CD14-positive monocyte (primary cell): ENCODE data around the gene CELF2. TPM values are rescaled to one million over a fixed set of nuclear protein-coding genes. Genes with fewer than 3 reads are reported as not detected.

Experiments used
- DNase-seq, 3 donors: peaks; one replicate each; pipeline ENCODE4 v3.0.0-alpha.2; 2011 to 2022
- H2AFZ ChIP-seq: 2 replicates; pipeline ENCODE4 v1.6.0; 2012; ENCODE audit warnings: mild to moderate bottlenecking, low read depth, low read length, inconsistent platforms; ENCODE audit not compliant: insufficient read depth, poor library complexity, severe bottlenecking
- H3K27ac ChIP-seq, 2 donors: 1 replicate in 1 of 2; 2 replicates in 1 of 2; pipeline ENCODE4 v1.5.1; 2012 to 2013; ENCODE audit warnings: low read length in 2 of 2, control low read depth in 1 of 2, inconsistent platforms in 1 of 2, low read depth in 1 of 2, mild to moderate bottlenecking in 1 of 2
- H3K27me3 ChIP-seq, 2 donors: one replicate each; pipeline versions ENCODE4 v1.6.0 to v1.6.1; 2011 to 2013; ENCODE audit warnings: low read length in 2 of 2; ENCODE audit not compliant: control insufficient read depth in 2 of 2, insufficient read depth in 2 of 2
- H3K36me3 ChIP-seq, 2 donors: replicated peaks in 1 of 2; 1 replicate in 1 of 2; 2 replicates in 1 of 2; pipeline versions ENCODE4 v1.5.1 to v1.6.1; 2012 to 2013; ENCODE audit warnings: low read length in 2 of 2, control low read depth in 1 of 2, inconsistent platforms in 1 of 2, mild to moderate bottlenecking in 1 of 2; ENCODE audit not compliant: insufficient read depth in 2 of 2, control insufficient read depth in 1 of 2
- H3K4me1 ChIP-seq, 2 donors: 1 replicate in 1 of 2; 2 replicates in 1 of 2; pipeline versions ENCODE4 v1.5.1 to v1.6.1; 2012 to 2013; ENCODE audit warnings: low read length in 2 of 2, control low read depth in 1 of 2, inconsistent platforms in 1 of 2, mild to moderate bottlenecking in 1 of 2, moderate library complexity in 1 of 2; ENCODE audit not compliant: insufficient read depth in 2 of 2, control insufficient read depth in 1 of 2
- H3K4me2 ChIP-seq: replicated peaks from 2 replicates; pipeline ENCODE3; 2012; ENCODE audit warnings: low read length, moderate library complexity, mild to moderate bottlenecking; ENCODE audit not compliant: poor library complexity, severe bottlenecking; ENCODE audit errors: extremely low read depth
- H3K4me3 ChIP-seq, 3 experiments: fragments of 200-600 bp in 1 of 3; sonication (generic) in 1 of 3; replicated peaks in 1 of 3; 1 replicate in 2 of 3; 2 replicates in 1 of 3; pipeline ENCODE4 v1.5.1; 2011 to 2013; ENCODE audit warnings: low read length in 3 of 3, mild to moderate bottlenecking in 3 of 3, control low read depth in 2 of 3, low read depth in 2 of 3, inconsistent platforms in 1 of 3, moderate library complexity in 1 of 3
- H3K79me2 ChIP-seq: 2 replicates; pipeline ENCODE4 v1.6.0; 2012; ENCODE audit warnings: mild to moderate bottlenecking, control low read depth, inconsistent platforms, low read length, moderate library complexity; ENCODE audit not compliant: insufficient read depth
- H3K9ac ChIP-seq: 2 replicates; pipeline ENCODE4 v1.6.0; 2017; ENCODE audit warnings: low read length, mild to moderate bottlenecking; ENCODE audit not compliant: insufficient read depth, poor library complexity, severe bottlenecking
- H3K9me3 ChIP-seq, 2 donors: replicated peaks in 1 of 2; 1 replicate in 1 of 2; 2 replicates in 1 of 2; pipeline versions ENCODE4 v1.5.1 to v1.6.1; 2012 to 2013; ENCODE audit warnings: low read length in 2 of 2, control low read depth in 1 of 2; ENCODE audit not compliant: control insufficient read depth in 1 of 2, insufficient read depth in 1 of 2
- H4K20me1 ChIP-seq: 2 replicates; pipeline ENCODE4 v1.6.0; 2012; ENCODE audit warnings: mild to moderate bottlenecking, low read length, control low read depth, moderate library complexity; ENCODE audit not compliant: insufficient read depth
- H3K27ac Mint-ChIP-seq, 7 donors: one replicate each; pipeline ENCODE4 v1.8.0; 2020; ENCODE audit warnings: mild to moderate bottlenecking in 7 of 7, mixed read lengths in 7 of 7, moderate library complexity in 6 of 7, inconsistent platforms in 2 of 7
- H3K27me3 Mint-ChIP-seq, 3 donors: one replicate each; pipeline ENCODE4 v1.8.0; 2021 to 2022; ENCODE audit warnings: low read depth in 3 of 3, mild to moderate bottlenecking in 3 of 3, mixed read lengths in 3 of 3, moderate library complexity in 3 of 3, inconsistent platforms in 1 of 3
- H3K36me3 Mint-ChIP-seq, 2 donors: one replicate each; pipeline ENCODE4 v1.8.0; 2020; ENCODE audit warnings: mixed read lengths in 2 of 2, inconsistent platforms in 1 of 2, mild to moderate bottlenecking in 1 of 2
- H3K4me1 Mint-ChIP-seq: one replicate; pipeline ENCODE4 v1.8.0; 2020; ENCODE audit warnings: mild to moderate bottlenecking, mixed read lengths
- H3K4me3 Mint-ChIP-seq, 2 donors: one replicate each; pipeline ENCODE4 v1.8.0; 2020; ENCODE audit warnings: mild to moderate bottlenecking in 2 of 2, mixed read lengths in 2 of 2, moderate library complexity in 1 of 2
- H3K9me3 Mint-ChIP-seq, 7 donors: one replicate each; pipeline ENCODE4 v1.8.0; 2020 to 2022; ENCODE audit warnings: mixed read lengths in 7 of 7, mild to moderate bottlenecking in 6 of 7, moderate library complexity in 6 of 7, inconsistent platforms in 2 of 7
- CTCF ChIP-seq: fragments of 200-600 bp; IDR thresholded peaks from one replicate; pipeline ENCODE4 v1.8.0; 2022; ENCODE audit warnings: antibody characterized with exemption, mild to moderate bottlenecking
- WGBS: methylation state at CpG from one replicate; pipeline ENCODE4 v1.1.5; 2013; ENCODE audit warnings: missing lambda C conversion rate; ENCODE audit not compliant: insufficient coverage; 5-methylcytosine and 5-hydroxymethylcytosine counted together
- intact Hi-C, 2 donors: fragments of 100-400 bp; cut with micrococcal nuclease; formaldehyde crosslinking; loops; one replicate each; pipeline versions ENCODE4 v1.15.0 to v1.15.1; 2023
- polyA plus RNA-seq, 3 donors: library from polyadenylated mRNA; depleted of rRNA in 1 of 3; unstranded in 2 of 3; stranded (reverse) in 1 of 3; fragments of 300-500 nt in 2 of 3; fragments of >200 nt in 1 of 3; fragmentation: Illumina TruSeq in 2 of 3; gene quantifications; 1 replicate in 2 of 3; 2 replicates in 1 of 3; pipeline ENCODE4 v1.2.3, GENCODE V29; 2012 to 2021

Gene CELF2
- polyA plus RNA-seq, 3 donors = 53.5 to 93.3 (median 80.5) TPM

- H3K4me3 ChIP-seq = no peak overlapping the region
- H3K36me3 Mint-ChIP-seq = no peaks in the 10 kb centered on the region
- H3K27me3 ChIP-seq = no peaks in the 10 kb centered on the region
- no peaks in the 10 kb centered on the region for H3K36me3 ChIP-seq
- DNase-seq = no peak
- 98% methylated on average over 8 of the region's 9 CpGs for WGBS
- no peak for TF ChIP-seq CTCF
- H3K9me3 Mint-ChIP-seq = peaks cover 0 to 4% (median 0%) of the 10 kb centered on the region in 7 donors
- no peak overlapping the region for H3K4me2 ChIP-seq
- H3K9ac ChIP-seq = no peak overlapping the region
- H3K79me2 ChIP-seq = no peaks in the 10 kb centered on the region
- no peak overlapping the region for H3K4me3 Mint-ChIP-seq
- H3K4me1 Mint-ChIP-seq = no peaks in the 10 kb centered on the region
- H3K4me1 ChIP-seq = no peaks in the 10 kb centered on the region
- H4K20me1 ChIP-seq = no peaks in the 10 kb centered on the region
- no peak overlapping the region for H2AFZ ChIP-seq
- intact Hi-C loops = no loop called here
- no peak overlapping the region for H3K27ac ChIP-seq
- H3K27ac Mint-ChIP-seq = no peak overlapping the region
- H3K9me3 ChIP-seq = no peaks in the 10 kb centered on the region
- H3K27me3 Mint-ChIP-seq = peaks cover 0 to 4% (median 0%) of the 10 kb centered on the region in 3 donors
These were observed 334.1 kb downstream of the CELF2 start for GRCh38 chr10:11351801-11352200.

DNA sequence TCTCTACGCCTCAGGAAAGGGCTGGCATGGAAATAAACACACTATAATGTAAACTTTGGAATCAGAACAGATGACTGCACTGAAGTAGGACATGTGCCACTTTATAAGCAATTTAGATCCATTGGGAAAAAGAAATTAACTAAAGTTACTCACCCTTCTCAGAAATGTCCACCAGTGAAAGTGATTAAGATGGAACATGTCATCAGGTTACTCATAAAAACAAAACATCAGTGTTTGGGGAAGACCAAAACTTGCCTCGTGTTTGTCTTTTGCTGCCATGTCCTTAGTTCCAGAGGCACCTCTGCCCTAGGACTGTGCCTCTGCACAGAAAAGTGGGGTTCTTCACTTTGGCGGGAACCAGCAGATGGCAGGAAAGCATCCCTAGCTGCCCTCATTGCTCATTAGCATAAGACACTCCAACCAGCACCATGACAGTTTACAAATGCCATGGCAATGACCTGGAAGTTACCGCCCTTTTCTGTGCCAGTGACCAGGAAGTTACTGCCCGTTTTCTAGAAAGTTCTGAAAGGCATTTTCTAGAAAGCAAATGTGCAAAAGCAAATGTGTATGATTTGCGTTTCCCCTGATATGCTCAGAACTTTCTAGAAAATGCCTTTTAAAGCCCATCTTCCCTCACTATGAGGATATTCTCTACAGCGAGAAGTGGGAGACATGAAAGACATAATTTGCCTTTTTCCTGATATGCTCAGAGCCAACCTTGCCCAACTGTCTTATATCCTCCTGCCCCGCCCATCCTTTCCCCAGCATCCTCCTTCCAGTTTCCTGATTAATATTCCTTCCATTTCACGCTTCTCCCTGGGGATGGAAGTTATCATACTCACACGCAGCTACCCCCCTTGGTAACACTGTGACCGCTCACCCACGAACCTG is 335.6 kb downstream of the CELF2 start:
- H3K9me3 Mint-ChIP-seq = peaks cover 0 to 4% (median 0%) of the 10 kb centered on the region in 7 donors
- Histone ChIP-seq H3K4me1 (peaks cover 0 to 8% of the 10 kb centered on the region in 2 donors), H3K79me2 (no peaks in the 10 kb centered on the region), H3K9me3 (no peaks in the 10 kb centered on the region), H2AFZ (no peak overlapping the region), H3K4me3 (no peak overlapping the region), H3K27ac (no peak overlapping the region), H3K36me3 (no peaks in the 10 kb centered on the region), H3K27me3 (no peaks in the 10 kb centered on the region), H4K20me1 (no peaks in the 10 kb centered on the region), H3K4me2 (no peak overlapping the region), H3K9ac (no peak overlapping the region)
- H3K27me3 Mint-ChIP-seq = peaks cover 0 to 6% (median 0%) of the 10 kb centered on the region in 3 donors
- peaks cover 12% of the 10 kb centered on the region for H3K4me1 Mint-ChIP-seq
- no peak for DNase-seq
- no peaks in the 10 kb centered on the region for H3K36me3 Mint-ChIP-seq
- no peak overlapping the region for H3K4me3 Mint-ChIP-seq
- 96% methylated on average over 5 of the region's 12 CpGs for WGBS
- no peak overlapping the region for H3K27ac Mint-ChIP-seq
- intact Hi-C loops = no loop called here
- TF ChIP-seq CTCF = no peak
